C4-2B (cell line): Measurements from ENCODE around the gene SCN2A.

Source experiments
- ZFX ChIP-seq: fragments of 450-650 bp; IDR thresholded peaks from 2 replicates; pipeline ENCODE4 v1.6.1; 2017
- TF ChIP-seq, protein P1 (sequence below): fragments of 450-650 bp; conservative IDR thresholded peaks from 2 replicates; pipeline ENCODE4 v1.5.1; 2017; ENCODE audit warnings: mild to moderate bottlenecking

DNA sequence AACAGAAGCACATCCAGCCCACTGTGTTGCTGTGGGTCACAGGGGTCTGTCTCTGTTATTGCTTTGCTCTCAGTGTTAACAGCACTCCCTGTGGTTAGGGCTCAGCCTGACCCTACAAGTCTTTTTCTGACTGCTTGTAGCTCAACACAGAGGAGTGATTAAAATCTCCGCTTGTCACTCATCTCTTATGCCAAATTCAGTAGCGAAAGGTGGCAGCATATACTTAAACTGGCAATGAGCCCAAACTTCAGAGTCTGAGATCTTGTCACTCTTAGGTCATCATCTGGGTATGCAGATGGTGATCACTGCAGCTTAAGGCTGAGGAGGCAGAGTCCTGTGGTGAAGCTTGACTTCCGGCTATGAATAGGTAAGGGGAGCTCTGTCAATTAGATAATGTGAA is 167.0 kb downstream of the SCN2A start:
- TF ChIP-seq, protein P1, sequence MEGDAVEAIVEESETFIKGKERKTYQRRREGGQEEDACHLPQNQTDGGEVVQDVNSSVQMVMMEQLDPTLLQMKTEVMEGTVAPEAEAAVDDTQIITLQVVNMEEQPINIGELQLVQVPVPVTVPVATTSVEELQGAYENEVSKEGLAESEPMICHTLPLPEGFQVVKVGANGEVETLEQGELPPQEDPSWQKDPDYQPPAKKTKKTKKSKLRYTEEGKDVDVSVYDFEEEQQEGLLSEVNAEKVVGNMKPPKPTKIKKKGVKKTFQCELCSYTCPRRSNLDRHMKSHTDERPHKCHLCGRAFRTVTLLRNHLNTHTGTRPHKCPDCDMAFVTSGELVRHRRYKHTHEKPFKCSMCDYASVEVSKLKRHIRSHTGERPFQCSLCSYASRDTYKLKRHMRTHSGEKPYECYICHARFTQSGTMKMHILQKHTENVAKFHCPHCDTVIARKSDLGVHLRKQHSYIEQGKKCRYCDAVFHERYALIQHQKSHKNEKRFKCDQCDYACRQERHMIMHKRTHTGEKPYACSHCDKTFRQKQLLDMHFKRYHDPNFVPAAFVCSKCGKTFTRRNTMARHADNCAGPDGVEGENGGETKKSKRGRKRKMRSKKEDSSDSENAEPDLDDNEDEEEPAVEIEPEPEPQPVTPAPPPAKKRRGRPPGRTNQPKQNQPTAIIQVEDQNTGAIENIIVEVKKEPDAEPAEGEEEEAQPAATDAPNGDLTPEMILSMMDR = no peak; the same call in 1 of the 2 replicates
- TF ChIP-seq ZFX = no peak
